Colonic mucosa (tissue), 4 donors: Measurements from ENCODE around the gene MACROD1. TPM values are rescaled to one million over a fixed set of nuclear protein-coding genes. Genes with fewer than 3 reads are reported as not detected.

Experiments
- DNase-seq: peaks from one replicate; pipeline ENCODE4 v3.0.0-alpha.2; 2020
- H3K27ac ChIP-seq: fragments of 200-600 bp; one replicate; pipeline ENCODE4 v1.8.0; 2021
- H3K27me3 ChIP-seq: fragments of 200-600 bp; one replicate; pipeline ENCODE4 v1.8.0; 2021
- H3K36me3 ChIP-seq: fragments of 200-600 bp; one replicate; pipeline ENCODE4 v1.8.0; 2021
- H3K4me1 ChIP-seq: fragments of 200-600 bp; one replicate; pipeline ENCODE4 v1.8.0; 2021; ENCODE audit warnings: mild to moderate bottlenecking
- H3K4me3 ChIP-seq: fragments of 200-600 bp; one replicate; pipeline ENCODE4 v1.8.0; 2021
- H3K9ac ChIP-seq, 2 donors: one replicate each; pipeline ENCODE4 v1.7.0; 2013; ENCODE audit warnings: control low read depth in 2 of 2, low read depth in 2 of 2, low read length in 2 of 2
- H3K9me3 ChIP-seq: fragments of 200-600 bp; one replicate; pipeline ENCODE4 v1.8.0; 2021
- CTCF ChIP-seq: fragments of 200-600 bp; IDR thresholded peaks from one replicate; pipeline ENCODE4 v1.8.0; 2022; ENCODE audit warnings: antibody characterized with exemption, mild to moderate bottlenecking
- intact Hi-C: fragments of 100-400 bp; cut with DNase I; formaldehyde crosslinking; loops from one replicate; pipeline ENCODE4 v1.14.1; 2022
- total RNA-seq, 2 donors: library from RNA; stranded (reverse); fragmentation: NEBNext Ultra II Directional in 1 of 2; extraction: Animal tissue kit (Norgen Biotek cat#: 25700) in 1 of 2; gene quantifications; one replicate each; pipeline ENCODE4 v1.2.1, GENCODE V29; 2021
- donor health status: healthy.
- donor health status: DM: no; HTN: no; CAD: no.
- donor health status: DM: no; HTN: no; CAD: no.

MACROD1 gene
- total RNA-seq, 2 donors from 2014 or later: 18.6 to 22.9 TPM

GRCh38 chr11:64144587-64145472 lies 21.1 kb downstream of the MACROD1 start:
- Histone ChIP-seq H3K27ac (no peak overlapping the region), H3K27me3 (no peaks in the 10 kb centered on the region), H3K4me1 (no peaks in the 10 kb centered on the region), H3K4me3 (no peak overlapping the region), H3K9me3 (no peaks in the 10 kb centered on the region), H3K9ac (no peak overlapping the region), H3K36me3 (no peaks in the 10 kb centered on the region)
- DNase-seq: no peak
- intact Hi-C loops: loop anchor here (10.0 kb wide), 1 partner anchor 310 kb away; the partner anchor contains the start of gene MARK2
- no peak for TF ChIP-seq CTCF

DNA sequence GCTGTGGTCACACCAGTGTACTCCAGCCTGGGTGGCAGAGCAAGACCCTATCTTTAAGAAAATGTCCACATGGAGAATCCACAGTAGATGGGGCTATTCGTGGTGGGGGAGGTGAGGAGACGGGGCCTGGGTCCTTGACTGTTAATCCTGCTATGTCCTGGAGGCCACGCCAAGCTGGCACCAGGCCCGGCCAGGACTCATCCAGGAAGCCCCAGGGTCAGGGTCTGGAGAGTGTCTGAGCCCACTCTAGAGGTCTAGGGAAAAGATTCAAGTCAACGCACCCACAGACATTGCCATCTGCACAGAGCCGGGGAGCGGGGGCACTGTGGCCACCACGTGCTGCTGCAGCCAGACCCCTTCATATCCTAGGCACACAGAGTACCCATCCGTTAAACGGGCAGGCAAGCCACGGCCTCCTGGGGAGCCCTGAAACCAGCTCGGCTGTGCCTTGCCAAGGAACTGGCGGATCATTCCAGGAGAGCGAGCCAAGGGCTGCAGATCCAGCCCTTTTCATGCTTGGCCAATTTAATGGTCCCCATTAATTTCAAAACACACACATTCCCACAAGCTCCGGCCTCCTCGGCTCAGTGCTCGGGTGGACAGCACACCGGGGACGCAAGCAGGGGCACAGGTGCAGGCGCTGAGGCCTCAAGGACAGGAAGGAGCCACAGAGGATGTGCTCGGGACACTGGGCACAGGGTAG lies 24.7 kb downstream of the MACROD1 start:
- no peak for TF ChIP-seq CTCF
- Histone ChIP-seq H3K9me3 (no peaks in the 10 kb centered on the region), H3K9ac (no peak overlapping the region), H3K27me3 (no peaks in the 10 kb centered on the region), H3K4me1 (no peaks in the 10 kb centered on the region), H3K36me3 (no peaks in the 10 kb centered on the region), H3K4me3 (no peak overlapping the region), H3K27ac (no peak overlapping the region)
- intact Hi-C loops: loop anchor here (10.0 kb wide), 1 partner anchor 306 kb away; the partner anchor contains the start of gene MARK2
- no peak for DNase-seq

DNA sequence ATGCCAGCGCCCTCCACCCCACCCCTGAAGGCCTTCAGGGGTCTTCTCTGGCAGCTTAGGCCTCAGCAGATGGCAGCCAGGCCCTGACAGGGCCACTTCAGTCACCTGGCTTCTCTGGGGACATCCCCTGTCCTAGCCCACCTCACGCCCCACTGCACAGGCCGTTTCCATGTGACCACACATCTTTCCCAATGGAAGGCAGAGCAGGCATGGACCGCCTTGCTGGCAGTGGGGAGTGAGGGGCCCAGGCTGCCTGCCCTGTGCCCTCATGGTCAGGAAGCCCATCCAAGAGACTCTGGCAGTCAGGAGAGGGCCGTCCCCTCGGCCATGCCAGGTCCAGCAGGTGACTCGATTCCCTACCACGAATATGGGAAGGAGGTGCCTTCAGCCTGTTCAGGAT lies 25.8 kb downstream of the MACROD1 start:
- H3K9me3 ChIP-seq: no peaks in the 10 kb centered on the region
- no peak overlapping the region for H3K27ac ChIP-seq
- DNase-seq: no peak
- H3K4me3 ChIP-seq: no peak overlapping the region
- TF ChIP-seq CTCF: no peak
- no peaks in the 10 kb centered on the region for H3K4me1 ChIP-seq
- H3K9ac ChIP-seq: no peak overlapping the region
- intact Hi-C loops: loop anchor here (10.0 kb wide), 1 partner anchor 305 kb away; the partner anchor contains the start of gene MARK2
- no peaks in the 10 kb centered on the region for H3K27me3 ChIP-seq
- no peaks in the 10 kb centered on the region for H3K36me3 ChIP-seq

GRCh38 chr11:64139049-64139448 lies 26.9 kb downstream of the MACROD1 start:
- H3K9ac ChIP-seq: no peak overlapping the region
- H3K4me3 ChIP-seq: no peak overlapping the region
- H3K27ac ChIP-seq: no peak overlapping the region
- no peaks in the 10 kb centered on the region for H3K4me1 ChIP-seq
- DNase-seq: no peak
- TF ChIP-seq CTCF: no peak
- no peaks in the 10 kb centered on the region for H3K9me3 ChIP-seq
- H3K36me3 ChIP-seq: no peaks in the 10 kb centered on the region
- no peaks in the 10 kb centered on the region for H3K27me3 ChIP-seq
- intact Hi-C loops: no loop called here

- no peak for DNase-seq
- Histone ChIP-seq H3K9me3 (no peaks in the 10 kb centered on the region), H3K27me3 (no peaks in the 10 kb centered on the region), H3K4me1 (no peaks in the 10 kb centered on the region), H3K9ac (no peak overlapping the region), H3K36me3 (no peaks in the 10 kb centered on the region), H3K4me3 (no peak overlapping the region), H3K27ac (no peak overlapping the region)
- TF ChIP-seq CTCF: no peak
- intact Hi-C loops: no loop called here
Measured at GRCh38 chr11:64138398-64138797, 27.5 kb downstream of the MACROD1 start.
